H1 (cell line): ENCODE measurements around the gene PDE9A. TPM values are rescaled to one million over a fixed set of nuclear protein-coding genes. Genes with fewer than 3 reads are reported as not detected.

ENCODE experiments used
- polyA plus RNA-seq, 7 experiments: library from polyadenylated mRNA; depleted of rRNA in 3 of 7; stranded (reverse) in 5 of 7; unstranded in 2 of 7; fragments of >200 nt in 5 of 7; fragments of 200-250 nt in 2 of 7; gene quantifications; 1 replicate in 5 of 7; 2 replicates in 1 of 7; 4 replicates in 1 of 7; pipeline versions ENCODE4 v1.2.1 to v1.2.3, GENCODE V29; 2011 to 2013; ENCODE audit warnings: missing spikeins in 2 of 7, mixed read lengths in 2 of 7
- total RNA-seq: library from RNA; stranded (reverse); fragmentation: NEBNext Ultra II Directional; extraction: Animal tissue kit (Norgen Biotek cat#: 25700); gene quantifications from 2 replicates; pipeline ENCODE4 v1.2.1, GENCODE V29; 2021
- TF ChIP-seq, protein P1 (sequence below): fragments of 300-600 bp; sonication (generic); IDR thresholded peaks from 2 replicates; pipeline ENCODE4 v1.7.1; 2012; ENCODE audit warnings: low read length, moderate library complexity, mild to moderate bottlenecking, inconsistent platforms; ENCODE audit not compliant: insufficient replicate concordance

PDE9A gene
- total and polyA plus RNA-seq, 2 of the 8 experiments (the other 6 are each of a cell fraction or from before 2014, with no cell fraction given), result 39.2 to 45.9 TPM

DNA sequence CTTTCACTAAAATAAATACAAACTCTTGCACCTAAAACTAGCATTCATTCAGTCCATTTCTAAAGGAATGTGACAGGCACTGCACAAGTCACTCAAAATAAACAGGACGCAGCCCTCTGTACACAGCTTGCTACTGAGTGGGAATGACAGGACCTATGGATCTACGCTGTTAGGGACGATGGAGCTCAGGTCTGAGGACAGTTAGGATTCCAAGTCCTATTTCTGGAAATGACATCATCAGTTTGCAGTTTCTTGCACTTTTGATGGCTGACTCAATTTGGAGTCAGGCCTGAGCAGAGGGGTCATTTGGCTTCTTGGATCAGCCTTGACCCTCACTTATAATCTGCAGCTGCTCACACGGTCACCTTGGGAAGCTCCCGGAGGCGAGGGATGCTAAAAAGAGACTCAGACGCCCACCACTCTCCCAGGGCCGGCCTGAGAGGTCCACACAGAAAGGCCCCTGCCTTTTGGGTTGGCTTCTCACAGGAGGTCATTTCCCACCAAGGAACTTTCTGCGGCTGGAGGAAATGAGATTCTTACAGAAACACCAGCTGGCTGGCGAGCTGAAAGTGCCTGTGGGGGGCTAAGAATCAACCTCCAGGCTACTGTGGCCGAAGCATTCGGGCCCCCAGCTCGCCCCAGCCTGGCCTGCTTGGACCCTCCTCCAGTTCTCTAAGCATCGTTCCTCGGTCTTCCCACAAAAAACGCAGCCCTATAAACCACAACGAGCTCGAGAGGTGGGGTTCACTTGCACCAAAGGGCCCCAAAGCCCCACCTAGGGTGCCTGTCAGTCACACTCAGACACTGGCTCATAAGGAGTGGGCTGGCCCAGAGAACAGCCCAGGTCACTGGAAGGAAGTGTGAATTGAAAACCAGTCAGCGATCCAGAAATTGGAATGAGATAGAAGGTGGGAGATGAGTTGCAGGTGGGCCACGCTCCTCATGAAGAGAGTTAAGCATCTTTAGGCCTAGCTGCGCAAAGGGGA is 8.9 kb upstream of the PDE9A start (continued):
- TF ChIP-seq, protein P1, sequence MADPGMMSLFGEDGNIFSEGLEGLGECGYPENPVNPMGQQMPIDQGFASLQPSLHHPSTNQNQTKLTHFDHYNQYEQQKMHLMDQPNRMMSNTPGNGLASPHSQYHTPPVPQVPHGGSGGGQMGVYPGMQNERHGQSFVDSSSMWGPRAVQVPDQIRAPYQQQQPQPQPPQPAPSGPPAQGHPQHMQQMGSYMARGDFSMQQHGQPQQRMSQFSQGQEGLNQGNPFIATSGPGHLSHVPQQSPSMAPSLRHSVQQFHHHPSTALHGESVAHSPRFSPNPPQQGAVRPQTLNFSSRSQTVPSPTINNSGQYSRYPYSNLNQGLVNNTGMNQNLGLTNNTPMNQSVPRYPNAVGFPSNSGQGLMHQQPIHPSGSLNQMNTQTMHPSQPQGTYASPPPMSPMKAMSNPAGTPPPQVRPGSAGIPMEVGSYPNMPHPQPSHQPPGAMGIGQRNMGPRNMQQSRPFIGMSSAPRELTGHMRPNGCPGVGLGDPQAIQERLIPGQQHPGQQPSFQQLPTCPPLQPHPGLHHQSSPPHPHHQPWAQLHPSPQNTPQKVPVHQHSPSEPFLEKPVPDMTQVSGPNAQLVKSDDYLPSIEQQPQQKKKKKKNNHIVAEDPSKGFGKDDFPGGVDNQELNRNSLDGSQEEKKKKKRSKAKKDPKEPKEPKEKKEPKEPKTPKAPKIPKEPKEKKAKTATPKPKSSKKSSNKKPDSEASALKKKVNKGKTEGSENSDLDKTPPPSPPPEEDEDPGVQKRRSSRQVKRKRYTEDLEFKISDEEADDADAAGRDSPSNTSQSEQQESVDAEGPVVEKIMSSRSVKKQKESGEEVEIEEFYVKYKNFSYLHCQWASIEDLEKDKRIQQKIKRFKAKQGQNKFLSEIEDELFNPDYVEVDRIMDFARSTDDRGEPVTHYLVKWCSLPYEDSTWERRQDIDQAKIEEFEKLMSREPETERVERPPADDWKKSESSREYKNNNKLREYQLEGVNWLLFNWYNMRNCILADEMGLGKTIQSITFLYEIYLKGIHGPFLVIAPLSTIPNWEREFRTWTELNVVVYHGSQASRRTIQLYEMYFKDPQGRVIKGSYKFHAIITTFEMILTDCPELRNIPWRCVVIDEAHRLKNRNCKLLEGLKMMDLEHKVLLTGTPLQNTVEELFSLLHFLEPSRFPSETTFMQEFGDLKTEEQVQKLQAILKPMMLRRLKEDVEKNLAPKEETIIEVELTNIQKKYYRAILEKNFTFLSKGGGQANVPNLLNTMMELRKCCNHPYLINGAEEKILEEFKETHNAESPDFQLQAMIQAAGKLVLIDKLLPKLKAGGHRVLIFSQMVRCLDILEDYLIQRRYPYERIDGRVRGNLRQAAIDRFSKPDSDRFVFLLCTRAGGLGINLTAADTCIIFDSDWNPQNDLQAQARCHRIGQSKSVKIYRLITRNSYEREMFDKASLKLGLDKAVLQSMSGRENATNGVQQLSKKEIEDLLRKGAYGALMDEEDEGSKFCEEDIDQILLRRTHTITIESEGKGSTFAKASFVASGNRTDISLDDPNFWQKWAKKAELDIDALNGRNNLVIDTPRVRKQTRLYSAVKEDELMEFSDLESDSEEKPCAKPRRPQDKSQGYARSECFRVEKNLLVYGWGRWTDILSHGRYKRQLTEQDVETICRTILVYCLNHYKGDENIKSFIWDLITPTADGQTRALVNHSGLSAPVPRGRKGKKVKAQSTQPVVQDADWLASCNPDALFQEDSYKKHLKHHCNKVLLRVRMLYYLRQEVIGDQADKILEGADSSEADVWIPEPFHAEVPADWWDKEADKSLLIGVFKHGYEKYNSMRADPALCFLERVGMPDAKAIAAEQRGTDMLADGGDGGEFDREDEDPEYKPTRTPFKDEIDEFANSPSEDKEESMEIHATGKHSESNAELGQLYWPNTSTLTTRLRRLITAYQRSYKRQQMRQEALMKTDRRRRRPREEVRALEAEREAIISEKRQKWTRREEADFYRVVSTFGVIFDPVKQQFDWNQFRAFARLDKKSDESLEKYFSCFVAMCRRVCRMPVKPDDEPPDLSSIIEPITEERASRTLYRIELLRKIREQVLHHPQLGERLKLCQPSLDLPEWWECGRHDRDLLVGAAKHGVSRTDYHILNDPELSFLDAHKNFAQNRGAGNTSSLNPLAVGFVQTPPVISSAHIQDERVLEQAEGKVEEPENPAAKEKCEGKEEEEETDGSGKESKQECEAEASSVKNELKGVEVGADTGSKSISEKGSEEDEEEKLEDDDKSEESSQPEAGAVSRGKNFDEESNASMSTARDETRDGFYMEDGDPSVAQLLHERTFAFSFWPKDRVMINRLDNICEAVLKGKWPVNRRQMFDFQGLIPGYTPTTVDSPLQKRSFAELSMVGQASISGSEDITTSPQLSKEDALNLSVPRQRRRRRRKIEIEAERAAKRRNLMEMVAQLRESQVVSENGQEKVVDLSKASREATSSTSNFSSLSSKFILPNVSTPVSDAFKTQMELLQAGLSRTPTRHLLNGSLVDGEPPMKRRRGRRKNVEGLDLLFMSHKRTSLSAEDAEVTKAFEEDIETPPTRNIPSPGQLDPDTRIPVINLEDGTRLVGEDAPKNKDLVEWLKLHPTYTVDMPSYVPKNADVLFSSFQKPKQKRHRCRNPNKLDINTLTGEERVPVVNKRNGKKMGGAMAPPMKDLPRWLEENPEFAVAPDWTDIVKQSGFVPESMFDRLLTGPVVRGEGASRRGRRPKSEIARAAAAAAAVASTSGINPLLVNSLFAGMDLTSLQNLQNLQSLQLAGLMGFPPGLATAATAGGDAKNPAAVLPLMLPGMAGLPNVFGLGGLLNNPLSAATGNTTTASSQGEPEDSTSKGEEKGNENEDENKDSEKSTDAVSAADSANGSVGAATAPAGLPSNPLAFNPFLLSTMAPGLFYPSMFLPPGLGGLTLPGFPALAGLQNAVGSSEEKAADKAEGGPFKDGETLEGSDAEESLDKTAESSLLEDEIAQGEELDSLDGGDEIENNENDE, result no peak
